ENCODE measurements around the gene POPDC3.
"Not testable (repeated sequence)": the region's sequence is repeated elsewhere in the genome, so short reads cannot be mapped to it uniquely, and the experiment has no call there.

The POPDC3 gene

GRCh38 chr6:105179244-105180065 is at the start of gene POPDC3:
Gene POPDC3 (minus strand): TSS chr6:105180014. CDS start chr6:105161909, 18,105 bp downstream.
- no peak for TF ChIP-seq CTCF (IDR thresholded peaks at IDR 0.05; ENCODE audit: extremely low read depth, insufficient read depth, missing control alignments)
- in situ Hi-C loops (cut with MboI; ENCODE audit: low pct_unique_long_range_greater_than_20kb, low sequenced_read_pairs, unreplicated experiment) = no loop called here
- DNase-seq (ENCODE audit: low spot score) = peak; percentile 51

GRCh38 chr6:105227295-105227767 is 47.5 kb upstream of the POPDC3 start:
- no peak for DNase-seq (ENCODE audit: low spot score)
- in situ Hi-C loops (cut with MboI; ENCODE audit: low pct_unique_long_range_greater_than_20kb, low sequenced_read_pairs, unreplicated experiment) = no loop called here
- no peak for TF ChIP-seq CTCF (IDR thresholded peaks at IDR 0.05; ENCODE audit: extremely low read depth, insufficient read depth, missing control alignments)

- in situ Hi-C loops (cut with MboI; ENCODE audit: low pct_unique_long_range_greater_than_20kb, low sequenced_read_pairs, unreplicated experiment) = no loop called here
- no peak for TF ChIP-seq CTCF (IDR thresholded peaks at IDR 0.05; ENCODE audit: extremely low read depth, insufficient read depth, missing control alignments)
These were observed 46.9 kb upstream of the POPDC3 start for GRCh38 chr6:105226598-105227294.

GRCh38 chr6:105223242-105223641 is 43.4 kb upstream of the POPDC3 start:
- no peak for TF ChIP-seq CTCF (IDR thresholded peaks at IDR 0.05; ENCODE audit: extremely low read depth, insufficient read depth, missing control alignments)
- in situ Hi-C loops (cut with MboI; ENCODE audit: low pct_unique_long_range_greater_than_20kb, low sequenced_read_pairs, unreplicated experiment) = loop anchor here (25.0 kb wide), 1 partner anchor 111 kb away; no protein-coding TSS in a partner anchor
- DNase-seq (ENCODE audit: low spot score) = no peak

More at GRCh38 chr6:105226598-105227294, 46.9 kb upstream of the POPDC3 start:
- DNase-seq (ENCODE audit: low spot score) = no peak

- in situ Hi-C loops (cut with MboI; ENCODE audit: low pct_unique_long_range_greater_than_20kb, low sequenced_read_pairs, unreplicated experiment) = loop anchor here (25.0 kb wide), 1 partner anchor 109 kb away; no protein-coding TSS in a partner anchor
- not testable (repeated sequence) for DNase-seq (ENCODE audit: low spot score)
These were observed 41.4 kb upstream of the POPDC3 start for GRCh38 chr6:105221219-105221618.

- no peak for DNase-seq (ENCODE audit: low spot score)
- TF ChIP-seq CTCF (IDR thresholded peaks at IDR 0.05; ENCODE audit: extremely low read depth, insufficient read depth, missing control alignments) = no peak
- in situ Hi-C loops (cut with MboI; ENCODE audit: low pct_unique_long_range_greater_than_20kb, low sequenced_read_pairs, unreplicated experiment) = loop anchor here (25.0 kb wide), 1 partner anchor 108 kb away; no protein-coding TSS in a partner anchor
These were observed 40.4 kb upstream of the POPDC3 start for GRCh38 chr6:105220186-105220585.

- not testable (repeated sequence) for DNase-seq (ENCODE audit: low spot score)
- in situ Hi-C loops (cut with MboI; ENCODE audit: low pct_unique_long_range_greater_than_20kb, low sequenced_read_pairs, unreplicated experiment) = loop anchor here (25.0 kb wide), 1 partner anchor 107 kb away; no protein-coding TSS in a partner anchor
These were observed 39.4 kb upstream of the POPDC3 start for GRCh38 chr6:105219218-105219617.
